Measurements from ENCODE around the gene ZBTB25.
A peak's percentile ranks its signal among the peaks of the same experiment; 100 is the strongest.

ZBTB25 gene

DNA sequence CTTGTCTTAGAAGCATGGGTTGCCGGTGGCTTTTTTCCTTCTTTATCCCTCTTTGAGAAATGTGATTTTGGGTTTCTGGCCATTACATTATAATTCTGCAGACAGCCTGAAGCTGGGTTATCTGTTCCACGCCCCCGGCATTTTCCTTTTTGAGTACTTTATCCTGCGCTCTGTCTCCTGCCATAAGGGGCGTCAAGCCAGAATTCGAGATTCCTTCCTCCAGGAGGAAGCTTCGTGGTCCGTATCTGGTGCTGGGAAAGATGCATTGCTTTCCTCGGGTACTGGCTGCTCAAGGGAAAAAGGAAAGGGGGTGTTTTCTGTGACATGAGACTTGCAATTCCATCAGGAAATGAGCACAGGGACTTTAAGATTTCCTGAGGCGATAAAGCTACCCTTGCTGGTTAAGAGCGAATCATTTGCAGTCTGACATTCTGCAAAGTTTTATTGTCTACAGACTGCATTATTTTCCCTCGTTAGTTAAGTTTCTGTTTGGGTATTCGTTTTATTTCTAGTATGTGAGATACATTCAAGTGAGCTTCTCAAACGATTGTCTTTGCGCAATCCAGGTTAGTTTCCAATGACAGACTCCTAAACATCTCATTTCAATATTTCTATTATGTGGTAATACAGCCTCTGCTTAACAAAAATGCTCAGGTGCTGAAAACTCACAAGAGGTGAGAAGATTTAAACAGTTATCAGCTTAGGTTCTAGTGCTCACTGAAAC, 37.6 kb downstream of the ZBTB25 start:
- TF ChIP-seq CTCF (IDR thresholded peaks at IDR 0.05; ENCODE audit: insufficient read depth, low read depth, low read length, missing control alignments): no peak
- H3K4me3 ChIP-seq (ENCODE audit: low read length): peak overlapping the region; percentile 53
- peak; percentile 27 for DNase-seq (ENCODE audit: low read depth)

DNA sequence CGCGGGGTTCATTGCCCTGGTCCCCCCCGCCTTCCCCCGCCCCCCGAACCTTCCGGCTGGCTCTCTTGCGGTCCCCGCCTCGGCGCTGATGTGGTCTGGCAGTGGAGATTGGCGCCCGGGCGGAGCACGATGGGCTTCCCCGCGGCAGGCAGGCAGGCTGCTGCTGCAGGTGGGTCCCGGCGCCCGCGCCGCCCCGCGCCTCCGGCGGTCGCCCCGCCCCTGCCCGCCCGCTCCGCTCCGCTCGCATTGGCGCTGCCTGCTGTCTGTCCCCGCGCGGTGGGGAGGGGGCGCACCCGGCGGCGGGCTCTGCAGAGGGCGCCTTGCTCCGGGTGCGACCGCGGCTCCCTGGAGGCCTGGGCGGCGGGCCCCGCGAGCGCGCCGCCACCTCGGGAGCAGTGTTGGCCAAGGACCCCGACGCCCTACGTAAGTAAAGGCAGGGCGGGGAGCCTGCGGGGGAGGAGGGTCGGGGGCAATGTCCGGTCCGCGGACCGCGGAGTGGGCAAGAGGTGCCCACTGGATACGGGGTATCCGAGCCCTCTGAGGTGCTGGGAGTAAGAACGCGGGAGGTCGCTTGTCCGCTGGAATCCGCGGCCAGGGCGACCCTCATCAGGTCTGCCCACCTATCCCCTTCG, 38.3 kb downstream of the ZBTB25 start, which contains the start of gene AKAP5:
Gene AKAP5 (plus strand): TSS at position 309 of the 632 bp plus-strand sequence. CDS start 2,896 bp downstream, outside the sequence.
- H3K4me3 ChIP-seq (ENCODE audit: low read length): peak within 1 kb of the TSS; percentile 53
- peak; percentile 31 for DNase-seq (ENCODE audit: low read depth)
- TF ChIP-seq CTCF (IDR thresholded peaks at IDR 0.05; ENCODE audit: insufficient read depth, low read depth, low read length, missing control alignments): no peak

GRCh38 chr14:64464651-64465050, 39.0 kb downstream of the ZBTB25 start:
- no peak for DNase-seq (ENCODE audit: low read depth)
- peak overlapping the region; percentile 49 for H3K4me3 ChIP-seq (ENCODE audit: low read length)
- TF ChIP-seq CTCF (IDR thresholded peaks at IDR 0.05; ENCODE audit: insufficient read depth, low read depth, low read length, missing control alignments): no peak

- H3K4me3 ChIP-seq (ENCODE audit: low read length): no peak overlapping the region
- TF ChIP-seq CTCF (IDR thresholded peaks at IDR 0.05; ENCODE audit: insufficient read depth, low read depth, low read length, missing control alignments): no peak
- DNase-seq (ENCODE audit: low read depth): no peak
These were observed 39.8 kb downstream of the ZBTB25 start for GRCh38 chr14:64463873-64464272.

- H3K4me3 ChIP-seq (ENCODE audit: low read length): no peak overlapping the region
- TF ChIP-seq CTCF (IDR thresholded peaks at IDR 0.05; ENCODE audit: insufficient read depth, low read depth, low read length, missing control alignments): no peak
- DNase-seq (ENCODE audit: low read depth): no peak
These were observed 40.4 kb downstream of the ZBTB25 start for GRCh38 chr14:64463195-64463594.

- H3K4me3 ChIP-seq (ENCODE audit: low read length): no peak overlapping the region
- no peak for DNase-seq (ENCODE audit: low read depth)
- no peak for TF ChIP-seq CTCF (IDR thresholded peaks at IDR 0.05; ENCODE audit: insufficient read depth, low read depth, low read length, missing control alignments)
These were observed 42.4 kb downstream of the ZBTB25 start for GRCh38 chr14:64461221-64461620.
